Measurements from ENCODE around the gene POFUT1. TPM values are rescaled to one million over a fixed set of nuclear protein-coding genes. Genes with fewer than 3 reads are reported as not detected.

Gene POFUT1
- total RNA-seq, 2 experiments from 2014 or later = 26.5 to 27.1 TPM

DNA sequence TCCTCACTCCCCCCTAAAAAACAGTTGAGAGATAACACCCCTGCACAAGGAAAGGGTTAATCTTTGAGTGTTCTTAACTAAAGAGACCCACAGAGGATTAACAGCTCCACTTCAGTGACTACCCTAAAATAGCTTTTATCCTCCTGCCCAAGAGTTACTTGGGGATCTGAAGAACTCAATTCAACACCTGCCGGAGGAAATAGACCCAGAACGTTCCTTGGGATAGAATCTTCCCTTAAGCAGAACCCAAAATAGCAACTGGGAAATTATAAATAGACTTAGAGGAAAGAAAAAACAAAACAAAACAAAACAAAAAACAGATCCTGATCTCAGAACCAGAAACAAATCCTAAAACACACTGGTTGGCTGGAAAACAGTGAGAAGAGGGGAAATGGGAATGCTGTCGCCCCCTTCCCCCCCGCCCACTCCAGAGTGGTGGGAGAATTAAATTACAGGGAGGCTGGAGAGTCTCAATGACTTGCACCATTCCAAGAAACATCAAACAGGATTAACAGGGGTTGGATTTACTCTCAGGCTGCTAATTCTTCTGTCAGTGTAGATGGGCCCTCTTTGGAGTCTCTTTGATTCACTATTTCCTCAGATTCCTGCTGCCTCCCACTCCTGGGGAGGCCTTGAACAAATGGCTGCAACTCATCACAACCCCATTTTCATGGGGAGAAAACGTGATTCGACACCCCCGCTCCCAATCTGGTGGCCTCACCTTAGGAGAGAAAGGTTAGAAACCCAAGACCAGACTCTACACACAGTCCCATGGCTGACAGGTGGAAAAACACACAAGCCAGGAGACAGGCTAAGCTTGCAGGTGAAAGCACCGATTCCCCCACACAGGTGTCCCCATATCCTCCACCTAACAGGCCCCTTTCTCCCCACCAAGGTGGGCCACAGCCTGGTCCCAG, 1.6 kb upstream of the POFUT1 start:
- DNase-seq = no peak

GRCh38 chr20:32206760-32207625, 687 bp upstream of the POFUT1 start:
- Mint-ChIP-seq H3K27ac (peak overlapping the region; percentile 88), H3K9me3 (no peaks in the 10 kb centered on the region), H3K27me3 (no peaks in the 10 kb centered on the region), H3K4me3 (peak overlapping the region; percentile 92), H3K36me3 (ENCODE audit: low read depth) (peaks cover 30% of the 10 kb centered on the region), H3K4me1 (peaks cover 83% of the 10 kb centered on the region)
- no peak for DNase-seq
- ChIA-PET POLR2A (no interaction called here), CTCF (no interaction called here)

More for the DNA sequence above, 1.6 kb upstream of the POFUT1 start:
- Mint-ChIP-seq H3K4me1 (peaks cover 80% of the 10 kb centered on the region), H3K36me3 (ENCODE audit: low read depth) (peaks cover 30% of the 10 kb centered on the region), H3K27me3 (no peaks in the 10 kb centered on the region), H3K4me3 (peak overlapping the region; percentile 92), H3K27ac (peak overlapping the region; percentile 88), H3K9me3 (no peaks in the 10 kb centered on the region)
- ChIA-PET POLR2A (no interaction called here), CTCF (interaction anchor here (1.2 kb wide), 1 partner anchor 9 kb away, joined by 3 read pairs; no protein-coding TSS in a partner anchor)

- POLR2A ChIA-PET = interaction anchor here (0.5 kb wide), 1 partner anchor 75 kb away, joined by 3 read pairs; no protein-coding TSS in a partner anchor
- Mint-ChIP-seq H3K4me3 (peak overlapping the region; percentile 85), H3K4me1 (peaks cover 70% of the 10 kb centered on the region), H3K27me3 (no peaks in the 10 kb centered on the region), H3K36me3 (ENCODE audit: low read depth) (peaks cover 25% of the 10 kb centered on the region), H3K27ac (peak overlapping the region; percentile 85), H3K9me3 (no peaks in the 10 kb centered on the region)
- DNase-seq = no peak
- CTCF ChIA-PET = interaction anchor here (0.6 to 1.7 kb wide), 3 partner anchors 48 to 145 kb away, joined by 3 to 4 read pairs (median 4); no protein-coding TSS in a partner anchor
These were observed 947 bp downstream of the POFUT1 start for GRCh38 chr20:32208499-32209154.

GRCh38 chr20:32209850-32210605, 2.3 kb downstream of the POFUT1 start:
- Mint-ChIP-seq H3K4me3 (peak overlapping the region; percentile 85), H3K4me1 (peaks cover 58% of the 10 kb centered on the region), H3K27me3 (no peaks in the 10 kb centered on the region), H3K27ac (peak overlapping the region; percentile 28), H3K9me3 (no peaks in the 10 kb centered on the region), H3K36me3 (ENCODE audit: low read depth) (peaks cover 20% of the 10 kb centered on the region)
- CTCF ChIA-PET = interaction anchor here (1.7 kb wide), 1 partner anchor 105 kb away, joined by 3 read pairs; no protein-coding TSS in a partner anchor
- no peak for DNase-seq
- POLR2A ChIA-PET = no interaction called here

- peaks cover 31% of the 10 kb centered on the region for H3K4me1 Mint-ChIP-seq
- no peaks in the 10 kb centered on the region for H3K9me3 Mint-ChIP-seq
- H3K4me3 Mint-ChIP-seq = no peak overlapping the region
- CTCF ChIA-PET = no interaction called here
- POLR2A ChIA-PET = no interaction called here
- H3K27ac Mint-ChIP-seq = no peak overlapping the region
- no peak for DNase-seq
- peaks cover 43% of the 10 kb centered on the region for H3K36me3 Mint-ChIP-seq (ENCODE audit: low read depth)
- no peaks in the 10 kb centered on the region for H3K27me3 Mint-ChIP-seq
These were observed 6.2 kb downstream of the POFUT1 start for GRCh38 chr20:32213870-32214269.

DNA sequence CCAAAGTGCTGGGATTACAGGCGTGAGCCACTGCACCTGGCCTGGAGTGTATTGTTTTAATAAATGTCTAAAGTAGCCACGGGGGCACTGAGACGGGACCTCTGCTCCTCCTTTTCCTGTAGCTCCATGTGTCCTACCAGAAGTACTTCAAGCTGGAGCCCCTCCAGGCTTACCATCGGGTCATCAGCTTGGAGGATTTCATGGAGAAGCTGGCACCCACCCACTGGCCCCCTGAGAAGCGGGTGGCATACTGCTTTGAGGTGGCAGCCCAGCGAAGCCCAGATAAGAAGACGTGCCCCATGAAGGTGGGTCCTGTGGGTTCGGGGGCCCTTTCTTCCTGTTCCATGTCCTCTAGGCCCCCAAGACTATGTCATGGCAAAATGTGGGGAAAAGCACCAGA, 7.5 kb downstream of the POFUT1 start:
- CTCF ChIA-PET = interaction anchor here (0.7 to 1.2 kb wide), 4 partner anchors 9 to 253 kb away, joined by 3 to 4 read pairs (median 3); no protein-coding TSS in a partner anchor
- no peaks in the 10 kb centered on the region for H3K27me3 Mint-ChIP-seq
- no peak for DNase-seq
- no peaks in the 10 kb centered on the region for H3K9me3 Mint-ChIP-seq
- peaks cover 21% of the 10 kb centered on the region for H3K4me1 Mint-ChIP-seq
- POLR2A ChIA-PET = no interaction called here
- peaks cover 52% of the 10 kb centered on the region for H3K36me3 Mint-ChIP-seq (ENCODE audit: low read depth)
- H3K4me3 Mint-ChIP-seq = no peak overlapping the region
- H3K27ac Mint-ChIP-seq = no peak overlapping the region

- peaks cover 51% of the 10 kb centered on the region for H3K36me3 Mint-ChIP-seq (ENCODE audit: low read depth)
These were observed 8.0 kb downstream of the POFUT1 start for GRCh38 chr20:32215729-32216128.

DNA sequence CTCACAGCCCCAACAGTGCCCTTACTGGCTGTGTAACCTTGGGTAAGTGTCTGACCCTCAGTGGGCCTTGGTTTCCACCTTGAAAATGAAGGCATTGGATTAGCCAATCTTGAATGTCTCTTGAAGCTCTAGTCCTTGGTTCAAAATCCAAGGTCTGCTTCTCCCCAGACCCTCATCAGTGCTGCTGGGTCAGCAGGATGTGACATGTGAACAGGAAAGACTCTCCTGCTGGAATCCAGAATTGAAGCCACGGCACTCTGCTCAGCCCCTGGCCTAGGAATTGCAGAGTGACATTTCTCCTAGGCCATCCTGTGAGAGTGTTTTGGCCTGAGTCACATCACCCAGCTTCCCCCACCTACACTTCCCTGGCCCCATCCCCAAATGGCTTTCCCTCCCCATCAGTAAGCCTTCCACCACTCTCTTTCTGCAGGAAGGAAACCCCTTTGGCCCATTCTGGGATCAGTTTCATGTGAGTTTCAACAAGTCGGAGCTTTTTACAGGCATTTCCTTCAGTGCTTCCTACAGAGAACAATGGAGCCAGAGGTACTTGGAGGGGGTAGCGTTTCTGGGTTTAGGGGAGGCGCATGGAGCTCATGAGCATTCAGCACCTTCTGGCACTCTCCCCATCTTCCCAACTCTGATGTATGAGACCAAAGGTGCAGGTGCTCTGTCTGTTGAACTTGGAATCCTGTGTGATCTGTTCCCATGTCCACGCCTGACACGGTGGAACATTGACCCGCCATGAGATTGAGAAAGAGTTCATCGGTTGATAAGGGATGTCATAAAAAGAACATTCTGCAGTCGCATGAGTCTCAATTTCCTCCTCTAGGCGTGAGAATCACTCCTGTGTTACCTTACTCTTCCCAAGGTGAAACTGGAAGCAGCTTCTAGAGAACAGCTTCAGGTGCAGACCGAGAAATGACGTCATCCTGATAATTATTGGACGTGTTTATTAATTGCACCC, 8.8 kb downstream of the POFUT1 start:
- DNase-seq = no peak
- H3K4me1 Mint-ChIP-seq = peaks cover 11% of the 10 kb centered on the region
- no peak overlapping the region for H3K27ac Mint-ChIP-seq
- no peaks in the 10 kb centered on the region for H3K27me3 Mint-ChIP-seq
- ChIA-PET CTCF (interaction anchor here (0.5 to 1.4 kb wide), 5 partner anchors 8 to 1250 kb away, joined by 3 to 4 read pairs (median 3); no protein-coding TSS in a partner anchor), POLR2A (interaction anchor here (0.6 kb wide), 1 partner anchor 32 kb away, joined by 7 read pairs; no protein-coding TSS in a partner anchor)
- H3K36me3 Mint-ChIP-seq (ENCODE audit: low read depth) = peaks cover 52% of the 10 kb centered on the region
- no peak overlapping the region for H3K4me3 Mint-ChIP-seq
- no peaks in the 10 kb centered on the region for H3K9me3 Mint-ChIP-seq

More at GRCh38 chr20:32215729-32216128, 8.0 kb downstream of the POFUT1 start:
- DNase-seq = no peak
- ChIA-PET CTCF (interaction anchor here (0.9 to 1.2 kb wide), 4 partner anchors 9 to 252 kb away, joined by 3 to 4 read pairs (median 3); no protein-coding TSS in a partner anchor), POLR2A (interaction anchor here (0.6 kb wide), 1 partner anchor 33 kb away, joined by 7 read pairs; no protein-coding TSS in a partner anchor)
- H3K4me3 Mint-ChIP-seq = no peak overlapping the region
- peaks cover 15% of the 10 kb centered on the region for H3K4me1 Mint-ChIP-seq
- no peaks in the 10 kb centered on the region for H3K27me3 Mint-ChIP-seq
- no peaks in the 10 kb centered on the region for H3K9me3 Mint-ChIP-seq
- no peak overlapping the region for H3K27ac Mint-ChIP-seq

DNA sequence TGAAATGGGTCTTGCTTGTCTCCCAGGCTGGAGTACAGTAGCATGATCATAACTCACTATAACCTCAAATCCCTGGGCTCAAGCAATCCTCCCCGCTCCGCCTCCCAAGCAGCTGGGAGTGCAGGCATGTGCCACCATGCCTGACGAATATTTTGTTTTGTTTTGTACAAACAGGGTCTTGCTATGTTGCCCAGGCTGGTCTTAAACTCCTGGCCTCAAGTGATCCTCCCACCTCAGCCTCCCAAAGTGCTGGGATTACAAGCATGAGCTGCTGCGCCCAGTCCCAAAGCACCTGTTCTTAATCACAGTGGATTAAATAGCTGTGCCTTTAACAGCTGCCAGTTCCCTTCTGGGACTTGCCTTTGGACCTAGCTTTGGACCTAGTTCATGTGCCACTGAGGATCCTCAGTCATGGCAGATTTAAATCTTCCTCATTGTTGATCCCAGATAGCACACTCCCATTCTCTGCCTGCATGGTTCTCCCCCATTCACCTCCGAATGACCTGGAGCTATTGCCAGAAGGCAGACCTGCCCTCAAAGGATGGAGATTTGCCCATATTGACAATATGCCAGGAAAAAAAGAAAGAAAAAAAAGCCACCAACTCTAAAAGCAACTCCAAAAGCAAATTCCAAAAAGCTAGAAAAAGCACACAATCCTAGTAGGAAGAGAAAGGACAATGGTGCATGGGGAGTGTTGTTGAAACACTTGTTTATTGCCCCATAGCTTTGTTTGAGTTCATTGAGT, 10.6 kb downstream of the POFUT1 start:
- no peak overlapping the region for H3K27ac Mint-ChIP-seq
- no peak for DNase-seq
- ChIA-PET POLR2A (interaction anchor here (0.6 kb wide), 1 partner anchor 76 kb away, joined by 3 read pairs; no protein-coding TSS in a partner anchor), CTCF (interaction anchor here (0.5 to 2.0 kb wide), 4 partner anchors 11 to 129 kb away, joined by 3 to 6 read pairs (median 4); no protein-coding TSS in a partner anchor)
- H3K36me3 Mint-ChIP-seq (ENCODE audit: low read depth) = peaks cover 45% of the 10 kb centered on the region
- H3K9me3 Mint-ChIP-seq = no peaks in the 10 kb centered on the region
- peaks cover 4% of the 10 kb centered on the region for H3K4me1 Mint-ChIP-seq
- H3K27me3 Mint-ChIP-seq = no peaks in the 10 kb centered on the region
- H3K4me3 Mint-ChIP-seq = no peak overlapping the region

DNA sequence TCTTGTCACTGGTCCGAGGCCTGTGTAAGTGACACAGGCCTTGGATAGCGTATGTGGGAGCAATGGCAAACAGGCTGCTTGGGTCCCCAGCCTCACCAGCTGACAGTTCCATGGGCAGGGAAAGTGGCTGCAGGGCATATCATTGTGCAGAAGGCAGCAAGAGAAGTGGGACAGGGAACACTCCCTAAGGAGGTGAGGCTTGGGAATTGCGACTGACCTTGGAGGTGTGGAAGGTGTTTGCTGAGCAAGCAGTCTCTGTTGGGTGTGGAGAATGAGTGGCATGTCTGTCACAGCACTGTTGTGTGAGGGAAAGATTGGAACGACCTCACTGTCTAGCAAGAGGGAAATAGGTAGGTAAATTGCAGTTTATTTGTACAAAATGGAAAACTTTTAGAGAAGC, 16.8 kb downstream of the POFUT1 start:
- ChIA-PET POLR2A (no interaction called here), CTCF (interaction anchor here (1.8 kb wide), 1 partner anchor 9 kb away, joined by 4 read pairs; no protein-coding TSS in a partner anchor)
- Mint-ChIP-seq H3K4me3 (no peak overlapping the region), H3K9me3 (no peaks in the 10 kb centered on the region), H3K27me3 (no peaks in the 10 kb centered on the region), H3K4me1 (peaks cover 2% of the 10 kb centered on the region), H3K27ac (no peak overlapping the region), H3K36me3 (ENCODE audit: low read depth) (peaks cover 27% of the 10 kb centered on the region)
- no peak for DNase-seq
